Nephron progenitor cell (in vitro differentiated cells): Measurements from ENCODE around the gene RAPGEF5.

Source experiments
- DNase-seq: peaks from one replicate; pipeline ENCODE4 v3.0.0; 2021
- H3K27ac Mint-ChIP-seq: 2 replicates; pipeline ENCODE4 v1.8.0; 2021; ENCODE audit warnings: mild to moderate bottlenecking, moderate library complexity, mixed read lengths
- H3K27me3 Mint-ChIP-seq: 2 replicates; pipeline ENCODE4 v1.8.0; 2021; ENCODE audit warnings: mild to moderate bottlenecking, low read depth, mixed read lengths; ENCODE audit not compliant: poor library complexity
- H3K36me3 Mint-ChIP-seq: 2 replicates; pipeline ENCODE4 v1.8.0; 2021; ENCODE audit warnings: low read depth, mixed read lengths
- H3K4me1 Mint-ChIP-seq: 2 replicates; pipeline ENCODE4 v1.8.0; 2021; ENCODE audit warnings: mixed read lengths
- H3K4me3 Mint-ChIP-seq: 2 replicates; pipeline ENCODE4 v1.8.0; 2021; ENCODE audit warnings: mild to moderate bottlenecking, moderate library complexity, mixed read lengths
- H3K9me3 Mint-ChIP-seq: 2 replicates; pipeline ENCODE4 v1.8.0; 2021; ENCODE audit warnings: mild to moderate bottlenecking, moderate library complexity, mixed read lengths
- TF ChIP-seq, protein P1 (sequence below): fragments of 200-600 bp; sonication (generic); IDR thresholded peaks from 2 replicates; pipeline ENCODE4 v1.5.0; 2021; ENCODE audit warnings: antibody characterized with exemption

The RAPGEF5 gene

DNA sequence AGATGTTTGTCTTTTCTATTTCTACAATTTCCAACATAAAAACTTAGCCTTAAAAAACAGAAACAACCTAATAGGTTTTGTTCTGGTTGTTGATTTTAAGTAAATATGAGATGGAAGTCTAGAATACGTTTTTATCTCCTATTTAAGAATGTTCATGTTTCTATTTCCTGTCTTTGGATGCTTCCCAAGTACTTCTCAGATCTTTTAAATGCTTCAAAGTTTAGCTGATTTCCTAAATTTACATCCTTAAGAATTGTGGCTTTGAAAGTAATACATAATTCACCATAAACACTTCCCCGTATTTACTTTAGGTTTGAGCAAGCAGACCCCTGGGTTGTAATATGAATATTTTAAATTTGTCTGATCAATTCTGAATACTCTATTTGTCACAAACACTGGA lies 70.5 kb downstream of the RAPGEF5 start:
- Mint-ChIP-seq H3K27ac (no peak overlapping the region), H3K9me3 (no peaks in the 10 kb centered on the region), H3K4me1 (peaks cover under 1% of the 10 kb centered on the region), H3K4me3 (no peak overlapping the region), H3K36me3 (peaks cover 10% of the 10 kb centered on the region), H3K27me3 (peaks cover 5% of the 10 kb centered on the region)
- no peak for DNase-seq
- TF ChIP-seq, protein P1, sequence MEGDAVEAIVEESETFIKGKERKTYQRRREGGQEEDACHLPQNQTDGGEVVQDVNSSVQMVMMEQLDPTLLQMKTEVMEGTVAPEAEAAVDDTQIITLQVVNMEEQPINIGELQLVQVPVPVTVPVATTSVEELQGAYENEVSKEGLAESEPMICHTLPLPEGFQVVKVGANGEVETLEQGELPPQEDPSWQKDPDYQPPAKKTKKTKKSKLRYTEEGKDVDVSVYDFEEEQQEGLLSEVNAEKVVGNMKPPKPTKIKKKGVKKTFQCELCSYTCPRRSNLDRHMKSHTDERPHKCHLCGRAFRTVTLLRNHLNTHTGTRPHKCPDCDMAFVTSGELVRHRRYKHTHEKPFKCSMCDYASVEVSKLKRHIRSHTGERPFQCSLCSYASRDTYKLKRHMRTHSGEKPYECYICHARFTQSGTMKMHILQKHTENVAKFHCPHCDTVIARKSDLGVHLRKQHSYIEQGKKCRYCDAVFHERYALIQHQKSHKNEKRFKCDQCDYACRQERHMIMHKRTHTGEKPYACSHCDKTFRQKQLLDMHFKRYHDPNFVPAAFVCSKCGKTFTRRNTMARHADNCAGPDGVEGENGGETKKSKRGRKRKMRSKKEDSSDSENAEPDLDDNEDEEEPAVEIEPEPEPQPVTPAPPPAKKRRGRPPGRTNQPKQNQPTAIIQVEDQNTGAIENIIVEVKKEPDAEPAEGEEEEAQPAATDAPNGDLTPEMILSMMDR = no peak

DNA sequence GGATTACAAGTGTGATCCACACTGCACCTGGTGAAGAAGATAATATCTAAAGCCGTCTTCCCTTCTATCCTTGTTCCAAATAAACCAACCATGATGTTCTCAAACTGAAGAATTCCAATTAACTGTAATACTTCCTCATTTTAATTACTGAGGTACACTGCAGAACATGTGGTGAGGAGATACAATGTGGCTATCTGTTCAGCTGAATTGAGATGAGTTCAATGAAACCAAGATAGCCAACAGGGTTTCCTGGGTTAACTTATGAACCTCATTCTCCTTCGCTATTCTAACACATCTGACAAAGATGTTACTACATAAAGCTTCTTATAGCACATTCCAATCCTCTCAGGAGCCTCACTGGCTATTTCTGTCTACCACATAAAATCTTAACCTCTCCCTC lies 75.5 kb downstream of the RAPGEF5 start:
- Mint-ChIP-seq H3K4me3 (no peak overlapping the region), H3K27me3 (no peaks in the 10 kb centered on the region), H3K27ac (no peak overlapping the region), H3K9me3 (no peaks in the 10 kb centered on the region), H3K4me1 (no peaks in the 10 kb centered on the region), H3K36me3 (no peaks in the 10 kb centered on the region)
- no peak for DNase-seq
- TF ChIP-seq, protein P1 = no peak

DNA sequence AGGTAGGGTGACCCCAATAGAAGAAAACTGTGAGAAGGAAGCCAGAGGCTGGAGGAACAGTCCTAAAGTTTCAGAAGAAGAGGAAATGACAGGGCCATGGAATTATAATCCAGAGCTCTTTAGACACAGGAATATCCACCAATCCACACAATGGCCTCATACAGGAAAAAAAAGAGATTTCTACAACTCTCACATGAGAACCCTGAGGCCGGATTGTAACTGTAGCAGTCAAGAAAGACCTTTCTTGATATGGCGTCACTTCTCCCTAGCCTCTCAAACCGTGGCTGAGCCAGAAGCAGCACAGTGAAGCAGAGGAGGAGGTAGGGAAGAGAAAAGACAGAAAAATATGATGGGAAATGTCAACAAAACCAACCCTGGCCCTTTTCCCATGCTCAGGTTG lies 76.9 kb downstream of the RAPGEF5 start:
- TF ChIP-seq, protein P1 = no peak
- no peaks in the 10 kb centered on the region for H3K4me1 Mint-ChIP-seq
- no peak overlapping the region for H3K4me3 Mint-ChIP-seq
- no peaks in the 10 kb centered on the region for H3K36me3 Mint-ChIP-seq
- no peaks in the 10 kb centered on the region for H3K9me3 Mint-ChIP-seq
- peaks cover 2% of the 10 kb centered on the region for H3K27me3 Mint-ChIP-seq
- no peak overlapping the region for H3K27ac Mint-ChIP-seq
- no peak for DNase-seq

DNA sequence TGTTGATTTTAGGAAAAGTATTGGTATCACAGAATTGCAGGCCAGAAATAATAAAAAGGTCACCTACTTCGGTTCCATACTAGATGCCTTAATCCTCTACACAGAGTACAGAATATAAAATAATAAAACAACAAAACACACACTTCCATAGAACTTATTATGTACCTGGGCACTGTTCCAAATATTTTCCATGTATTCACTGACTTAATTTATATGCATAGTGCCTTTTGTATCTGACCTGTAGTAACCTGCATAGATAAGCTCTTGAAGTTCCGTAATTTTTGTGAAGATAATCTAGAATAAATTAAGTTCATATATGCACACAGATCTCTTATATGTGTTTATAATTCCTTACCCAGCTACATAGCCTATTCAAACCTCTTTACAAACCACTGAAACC lies 78.3 kb downstream of the RAPGEF5 start:
- DNase-seq = no peak
- Mint-ChIP-seq H3K4me1 (no peaks in the 10 kb centered on the region), H3K9me3 (peaks cover 4% of the 10 kb centered on the region), H3K4me3 (no peak overlapping the region), H3K27ac (no peak overlapping the region), H3K36me3 (no peaks in the 10 kb centered on the region), H3K27me3 (peaks cover 4% of the 10 kb centered on the region)
- TF ChIP-seq, protein P1 = no peak

DNA sequence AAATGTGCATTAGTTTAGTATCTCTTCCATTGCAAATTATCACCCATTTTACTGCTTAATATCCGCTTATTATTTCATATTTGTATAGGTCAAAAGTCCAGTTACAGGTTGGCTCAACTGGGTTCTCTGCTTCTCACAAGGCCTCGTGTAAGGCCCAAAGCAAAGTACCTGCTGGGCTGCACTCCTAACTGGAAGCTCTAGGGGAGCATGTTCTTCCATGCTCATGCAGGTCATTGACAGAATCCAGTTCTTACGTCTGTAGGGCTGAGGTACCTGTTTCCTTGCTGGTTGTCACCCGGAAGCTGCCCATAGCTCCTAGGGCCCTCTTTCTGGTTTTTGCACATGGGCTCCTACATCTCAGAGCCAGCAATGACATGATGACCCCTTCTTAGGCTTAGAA lies 79.6 kb downstream of the RAPGEF5 start:
- TF ChIP-seq, protein P1 = no peak
- H3K27me3 Mint-ChIP-seq = peaks cover 4% of the 10 kb centered on the region
- no peak overlapping the region for H3K27ac Mint-ChIP-seq
- DNase-seq = no peak
- H3K36me3 Mint-ChIP-seq = no peaks in the 10 kb centered on the region
- no peak overlapping the region for H3K4me3 Mint-ChIP-seq
- H3K9me3 Mint-ChIP-seq = peaks cover 4% of the 10 kb centered on the region
- no peaks in the 10 kb centered on the region for H3K4me1 Mint-ChIP-seq

DNA sequence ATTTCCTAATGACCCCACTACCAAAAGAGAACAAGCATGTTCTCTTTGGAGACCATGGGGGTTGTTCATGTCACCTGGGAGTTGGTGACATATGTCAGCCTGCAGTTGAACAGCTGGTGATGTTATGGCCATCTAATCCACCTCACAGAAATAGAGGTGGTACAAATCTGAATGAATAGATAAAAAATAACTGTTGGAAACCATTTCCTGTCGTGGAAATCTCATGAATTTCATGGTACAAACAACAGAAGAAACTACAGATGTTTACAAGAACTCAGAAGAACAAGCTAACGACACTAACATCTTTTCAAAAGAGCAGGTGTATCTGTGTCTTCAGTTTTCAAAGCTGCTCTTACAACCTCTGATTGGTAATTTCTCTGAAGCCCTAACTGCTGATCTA lies 81.3 kb downstream of the RAPGEF5 start:
- Mint-ChIP-seq H3K27me3 (peaks cover 4% of the 10 kb centered on the region), H3K9me3 (peaks cover 4% of the 10 kb centered on the region), H3K4me1 (no peaks in the 10 kb centered on the region), H3K27ac (no peak overlapping the region), H3K36me3 (no peaks in the 10 kb centered on the region), H3K4me3 (no peak overlapping the region)
- TF ChIP-seq, protein P1 = no peak
- no peak for DNase-seq
